ENCODE data around the gene TEAD1. TPM values are rescaled to one million over a fixed set of nuclear protein-coding genes. Genes with fewer than 3 reads are reported as not detected.

The TEAD1 gene
- total RNA-seq, 1 experiment from 2014 or later, result 106 TPM

GRCh38 chr11:12864316-12865156, 190.3 kb downstream of the TEAD1 start:
- Histone ChIP-seq H3K79me2 (ENCODE audit: low read depth) (peaks cover 6% of the 10 kb centered on the region; the same call in 1 of the 2 replicates), H4K20me1 (ENCODE audit: insufficient read depth) (no peaks in the 10 kb centered on the region), H3K9me3 (ENCODE audit: insufficient read depth, low read depth) (no peaks in the 10 kb centered on the region), H3K36me3 (ENCODE audit: low read depth) (no peaks in the 10 kb centered on the region), H3K4me3 (no peak overlapping the region), H3K4me1 (replicated peaks; ENCODE audit: insufficient read depth) (no peaks in the 10 kb centered on the region), H3F3A (ENCODE audit: insufficient read depth, low read depth) (no peaks in the 10 kb centered on the region), H3K27ac (no peak overlapping the region), H2AFZ (no peak overlapping the region), H3K27me3 (ENCODE audit: insufficient read depth, low read depth) (no peaks in the 10 kb centered on the region), H3K9me2 (ENCODE audit: insufficient read depth) (no peaks in the 10 kb centered on the region; the same call in 1 of the 2 replicates), H3K4me2 (no peak overlapping the region)
- peak; percentile 54 to 67 for DNase-seq
- TF ChIP-seq CTCF (conservative IDR thresholded peaks at IDR 0.05) (no peak), EZH2 (IDR thresholded peaks at IDR 0.05; ENCODE audit: low read depth) (no peak)
- ChIA-PET CTCF (interaction anchor here (0.6 kb wide), 1 partner anchor 455 kb away, joined by 3 read pairs; no protein-coding TSS in a partner anchor), POLR2A (ENCODE audit: unreplicated experiment) (interaction anchor here (0.6 kb wide), 2 partner anchors 130 to 291 kb away, joined by 3 to 7 read pairs; no protein-coding TSS in a partner anchor)
- BruUV-seq (replicated peaks), result no TSS peak
- intact Hi-C loops (cut with micrococcal nuclease; ENCODE audit: unreplicated experiment), result loop anchor here (2.0 kb wide), 1 partner anchor 62 kb away; no protein-coding TSS in a partner anchor

GRCh38 chr11:12865863-12866595, 191.8 kb downstream of the TEAD1 start:
- no peaks in the 10 kb centered on the region for H3K36me3 ChIP-seq (ENCODE audit: low read depth)
- ChIA-PET CTCF (no interaction called here), POLR2A (ENCODE audit: unreplicated experiment) (interaction anchor here (0.5 kb wide), 1 partner anchor 23 kb away, joined by 8 read pairs; no protein-coding TSS in a partner anchor)

More at GRCh38 chr11:12865863-12866595, 191.8 kb downstream of the TEAD1 start:
- H3K27ac ChIP-seq, result no peak overlapping the region
- no peak for DNase-seq
- TF ChIP-seq CTCF (conservative IDR thresholded peaks at IDR 0.05) (no peak), EZH2 (IDR thresholded peaks at IDR 0.05; ENCODE audit: low read depth) (no peak)
- H4K20me1 ChIP-seq (ENCODE audit: insufficient read depth), result no peaks in the 10 kb centered on the region
- no peak overlapping the region for H3K4me2 ChIP-seq
- no peaks in the 10 kb centered on the region; the same call in 1 of the 2 replicates for H3K9me2 ChIP-seq (ENCODE audit: insufficient read depth)
- no peak overlapping the region for H2AFZ ChIP-seq
- H3K27me3 ChIP-seq (ENCODE audit: insufficient read depth, low read depth), result no peaks in the 10 kb centered on the region
- H3F3A ChIP-seq (ENCODE audit: insufficient read depth, low read depth), result no peaks in the 10 kb centered on the region
- no peaks in the 10 kb centered on the region for H3K4me1 ChIP-seq (replicated peaks; ENCODE audit: insufficient read depth)
- H3K9me3 ChIP-seq (ENCODE audit: insufficient read depth, low read depth), result no peaks in the 10 kb centered on the region
- peaks cover 6% of the 10 kb centered on the region; the same call in 1 of the 2 replicates for H3K79me2 ChIP-seq (ENCODE audit: low read depth)
- BruUV-seq (replicated peaks), result no TSS peak
- intact Hi-C loops (cut with micrococcal nuclease; ENCODE audit: unreplicated experiment), result loop anchor here (2.0 kb wide), 1 partner anchor 63 kb away; no protein-coding TSS in a partner anchor
- no peak overlapping the region for H3K4me3 ChIP-seq
